ENCODE measurements around the gene BBS9.

GRCh38 chr7:33627741-33628140 lies 498.4 kb downstream of the BBS9 start:
- TF ChIP-seq CTCF (IDR thresholded peaks at IDR 0.05; ENCODE audit: poor library complexity, severe bottlenecking) (no peak), EZH2 (IDR thresholded peaks at IDR 0.05; ENCODE audit: borderline replicate concordance, insufficient read depth, low read length, poor library complexity, severe bottlenecking) (no peak), EP300 (conservative IDR thresholded peaks at IDR 0.05; ENCODE audit: poor library complexity, severe bottlenecking) (no peak), REST (IDR thresholded peaks at IDR 0.05; ENCODE audit: borderline replicate concordance) (no peak), MXI1 (conservative IDR thresholded peaks at IDR 0.05; ENCODE audit: poor library complexity, severe bottlenecking) (no peak), SMC3 (conservative IDR thresholded peaks at IDR 0.05; ENCODE audit: poor library complexity) (no peak), POLR2AphosphoS5 (IDR thresholded peaks at IDR 0.05) (no peak), RAD21 (conservative IDR thresholded peaks at IDR 0.05) (no peak), TAF1 (IDR thresholded peaks at IDR 0.05; ENCODE audit: low read depth) (no peak)

Measured in neural cell (in vitro differentiated cells).